HepG2 (cell line): Measurements from ENCODE around the gene IWS1. TPM values are rescaled to one million over a fixed set of nuclear protein-coding genes. Genes with fewer than 3 reads are reported as not detected.

ENCODE experiments used
- ATAC-seq: fragments of 200-7000 bp; cut with Tn5 transposase; 3 replicates; pipeline ENCODE4 v1.9.1; 2020; ENCODE audit warnings: mild to moderate bottlenecking, moderate library complexity
- BruUV-seq: library from RNA; stranded (reverse); fragments of 400-500 nt; replicated peaks from 2 replicates; lab custom pipeline; 2021; lab: Mats Ljungman, UMichigan
- CTCF ChIA-PET: fragments of 300-600 bp; formaldehyde crosslinking; extraction: SDS; loops from one replicate; lab custom pipeline; 2021; ENCODE audit warnings: low total read pairs, inconsistent platforms, low intra/inter-chr PET ratio; lab: Yijun Ruan, JAX
- POLR2A ChIA-PET: fragments of 350-600 bp; sonication (Branson Sonifier 250); formaldehyde crosslinking; loops from one replicate; lab custom pipeline; 2020; ENCODE audit warnings: antibody characterized with exemption, inconsistent platforms; lab: Yijun Ruan, JAX
- DNase-seq: peaks from one replicate; pipeline ENCODE4 v3.0.0-alpha.2; 2015; ENCODE audit warnings: low spot score
- FAIRE-seq: peaks from 3 replicates; lab custom pipeline; 2011; peaks lifted over from hg19 to GRCh38; lab: Jason Lieb, UNC
- H2AFZ ChIP-seq: one replicate; pipeline ENCODE4 v1.6.1; 2011; ENCODE audit warnings: low read length, inconsistent platforms
- H3K27ac ChIP-seq: fragments of 300-600 bp; 3 replicates; pipeline ENCODE4 v1.8.0; 2011; ENCODE audit warnings: mixed run types, mild to moderate bottlenecking, mixed read lengths, low read length, inconsistent platforms; ENCODE audit not compliant: insufficient read depth; ENCODE audit errors: extremely low read length
- H3K27me3 ChIP-seq, 2 experiments: fragments of 200-600 bp in 1 of 2; 2 replicates in 1 of 2; 3 replicates in 1 of 2; pipeline versions ENCODE4 v1.6.0 to v1.8.0; 2011; ENCODE audit warnings: low read length in 2 of 2, mild to moderate bottlenecking in 2 of 2, moderate library complexity in 2 of 2, inconsistent platforms in 1 of 2; ENCODE audit not compliant: insufficient read depth in 2 of 2, control insufficient read depth in 1 of 2
- H3K36me3 ChIP-seq, 2 experiments: fragments of 200-600 bp in 1 of 2; replicated peaks in 1 of 2; 2 replicates in 1 of 2; 3 replicates in 1 of 2; pipeline versions ENCODE4 v1.5.1 to v1.8.0; 2011; ENCODE audit warnings: low read length in 2 of 2, inconsistent platforms in 1 of 2; ENCODE audit not compliant: insufficient read depth in 2 of 2, control insufficient read depth in 1 of 2
- H3K4me1 ChIP-seq: 2 replicates; pipeline ENCODE4 v1.5.1; 2012; ENCODE audit warnings: low read length, inconsistent platforms; ENCODE audit not compliant: insufficient read depth
- H3K4me2 ChIP-seq: 2 replicates; pipeline ENCODE4 v1.6.0; 2011; ENCODE audit warnings: low read depth, low read length, inconsistent platforms
- H3K4me3 ChIP-seq, 3 experiments: fragments of 200-600 bp in 1 of 3; sonication (generic), shearing (Covaris generic) in 1 of 3; replicated peaks in 1 of 3; 2 replicates each; pipeline ENCODE4 v1.5.1; 2011 to 2016; ENCODE audit warnings: low read length in 3 of 3, inconsistent platforms in 2 of 3, low read depth in 2 of 3, mild to moderate bottlenecking in 2 of 3, control low read depth in 1 of 3, mixed read lengths in 1 of 3; ENCODE audit not compliant: insufficient read depth in 1 of 3
- H3K79me2 ChIP-seq: one replicate; pipeline ENCODE4 v1.6.1; 2011; ENCODE audit warnings: low read length, inconsistent platforms; ENCODE audit not compliant: insufficient read depth
- H3K9ac ChIP-seq: 2 replicates; pipeline ENCODE4 v1.6.0; 2011; ENCODE audit warnings: mild to moderate bottlenecking, low read depth, low read length, inconsistent platforms; ENCODE audit not compliant: insufficient read depth
- H3K9me3 ChIP-seq: 2 replicates; pipeline ENCODE4 v1.5.1; 2012; ENCODE audit warnings: mild to moderate bottlenecking, low read length
- H4K20me1 ChIP-seq: 2 replicates; pipeline ENCODE4 v1.6.0; 2011; ENCODE audit warnings: inconsistent platforms, mild to moderate bottlenecking, low read length, moderate library complexity; ENCODE audit not compliant: insufficient read depth
- HNF4G ChIP-seq, 2 experiments: sonication (generic) in 1 of 2; formaldehyde crosslinking in 1 of 2; IDR thresholded peaks; 2 replicates each; pipeline versions ENCODE4 v1.4.0 to v1.6.1; 2011 to 2020; ENCODE audit warnings: borderline replicate concordance in 2 of 2, low read depth in 2 of 2, mild to moderate bottlenecking in 2 of 2, low read length in 1 of 2, missing genetic modification reagents in 1 of 2, moderate library complexity in 1 of 2
- PHF20 ChIP-seq: sonication (generic); formaldehyde crosslinking; IDR thresholded peaks from 2 replicates; pipeline ENCODE4 v1.5.0; 2020; ENCODE audit warnings: mild to moderate bottlenecking, missing genetic modification reagents
- U2AF1 ChIP-seq: fragments of 200-400 bp; formaldehyde crosslinking; optimal IDR thresholded peaks from 2 replicates; pipeline ENCODE3; 2017; ENCODE audit warnings: mild to moderate bottlenecking, low read depth, low read length
- ZNF142 ChIP-seq: sonication (generic); formaldehyde crosslinking; IDR thresholded peaks from 2 replicates; pipeline ENCODE4 v1.4.0; 2020; ENCODE audit warnings: missing genetic modification reagents
- ZNF230 ChIP-seq: sonication (generic); formaldehyde crosslinking; IDR thresholded peaks from 2 replicates; pipeline ENCODE4 v1.4.0; 2020; ENCODE audit warnings: mild to moderate bottlenecking, missing genetic modification reagents
- ZNF264 ChIP-seq: sonication (generic); formaldehyde crosslinking; IDR thresholded peaks from 2 replicates; pipeline ENCODE4 v1.4.0; 2020; ENCODE audit warnings: missing genetic modification reagents
- ZNF503 ChIP-seq: sonication (generic); formaldehyde crosslinking; IDR thresholded peaks from 2 replicates; pipeline ENCODE4 v1.4.0; 2020; ENCODE audit warnings: missing genetic modification reagents
- ZNF557 ChIP-seq: sonication (generic); formaldehyde crosslinking; IDR thresholded peaks from 2 replicates; pipeline ENCODE4 v1.4.0; 2020; ENCODE audit warnings: missing genetic modification reagents
- ZNF609 ChIP-seq: sonication (generic); formaldehyde crosslinking; IDR thresholded peaks from 2 replicates; pipeline ENCODE4 v1.4.0; 2020; ENCODE audit warnings: mild to moderate bottlenecking, missing genetic modification reagents, borderline replicate concordance
- ZNF737 ChIP-seq: sonication (generic); formaldehyde crosslinking; IDR thresholded peaks from 2 replicates; pipeline ENCODE4 v1.5.0; 2020; ENCODE audit warnings: missing genetic modification reagents, mild to moderate bottlenecking, borderline replicate concordance
- WGBS: methylation state at CpG from one replicate; pipeline ENCODE4 v1.1.6; 2017; ENCODE audit warnings: low lambda C conversion rate; 5-methylcytosine and 5-hydroxymethylcytosine counted together
- in situ Hi-C: cut with HindIII; loops from 2 replicates; pipeline ENCODE4 v1.10.0; 2017; ENCODE audit warnings: low pct_unique_long_range_greater_than_20kb; ENCODE audit not compliant: extremely low pct_ligation_motif_present
- intact Hi-C: fragments of 100-400 bp; cut with micrococcal nuclease; formaldehyde crosslinking; loops from one replicate; pipeline ENCODE4 v1.10.0; 2022; ENCODE audit not compliant: unreplicated experiment
- polyA plus RNA-seq, 8 experiments: library from polyadenylated mRNA; depleted of rRNA in 3 of 8; stranded (reverse) in 7 of 8; unstranded in 1 of 8; fragments of >200 nt; fragmentation: Illumina TruSeq in 4 of 8; extraction: Trizol in 4 of 8; gene quantifications; 2 replicates each; pipeline versions ENCODE4 v1.2.1 to v1.2.3, GENCODE V29; 2011 to 2016; ENCODE audit warnings: low read depth in 4 of 8, missing spikeins in 1 of 8, mixed read lengths in 1 of 8; ENCODE audit not compliant: insufficient read depth in 1 of 8
- total RNA-seq, 5 experiments: library from RNA; depleted of rRNA; stranded (reverse); fragments of >200 nt; fragmentation: Illumina TruSeq; extraction: Trizol; gene quantifications; 2 replicates each; pipeline ENCODE4 v1.2.3, GENCODE V29; 2016; ENCODE audit warnings: low read depth in 1 of 5

Gene IWS1
- total and polyA plus RNA-seq, 2 of the 13 experiments (the other 11 are each of a cell fraction or from before 2014, with no cell fraction given), result 28.9 to 62.3 TPM

GRCh38 chr2:127449414-127449813 lies 76.9 kb downstream of the IWS1 start (continued):
- no peak for TF ChIP-seq ZNF737 (CRISPR knock-in tag)

DNA sequence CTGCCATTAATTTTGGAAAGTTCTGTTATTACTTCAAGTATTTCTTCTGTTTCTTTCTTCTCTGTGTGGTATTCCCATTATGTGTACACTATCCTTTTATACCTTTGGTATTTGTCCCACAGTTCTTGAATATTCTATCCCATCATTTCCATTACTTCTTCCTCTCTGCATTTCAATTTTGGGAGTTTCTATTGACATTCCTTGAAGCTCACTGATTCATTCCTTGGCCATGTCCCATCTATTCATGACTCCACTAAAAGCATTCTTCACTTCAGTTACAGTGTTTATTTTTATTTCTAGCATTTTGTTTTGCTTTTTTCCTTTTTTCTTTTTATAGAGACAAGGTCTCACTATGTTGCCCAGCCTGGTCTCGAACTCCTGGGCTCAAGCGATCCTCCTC lies 77.8 kb downstream of the IWS1 start:
- Histone ChIP-seq H3K36me3 (no peaks in the 10 kb centered on the region), H2AFZ (no peak overlapping the region), H4K20me1 (no peaks in the 10 kb centered on the region), H3K9ac (no peak overlapping the region), H3K27me3 (no peaks in the 10 kb centered on the region), H3K27ac (no peak overlapping the region), H3K4me1 (peaks cover 34% of the 10 kb centered on the region), H3K4me2 (no peak overlapping the region), H3K4me3 (no peak overlapping the region), H3K79me2 (no peaks in the 10 kb centered on the region), H3K9me3 (peaks cover 8% of the 10 kb centered on the region)
- intact Hi-C loops, result no loop called here
- ATAC-seq, result no peak
- BruUV-seq, result no TSS peak
- DNase-seq, result no peak
- in situ Hi-C loops, result no loop called here
- FAIRE-seq, result no peak
- POLR2A ChIA-PET, result no interaction called here
- WGBS, result 93% methylated on average over 2 of the region's 2 CpGs
- CTCF ChIA-PET, result no interaction called here
- TF ChIP-seq PHF20 (no peak), ZNF557 (CRISPR knock-in tag) (no peak), ZNF264 (CRISPR knock-in tag) (no peak), ZNF230 (no peak), U2AF1 (no peak), HNF4G (IDR thresholded peaks at IDR 0.05; ENCODE audit: borderline replicate concordance, low read depth, low read length) (no peak), HNF4G (CRISPR knock-in tag; IDR thresholded peaks at IDR 0.05; ENCODE audit: borderline replicate concordance, low read depth) (no peak), ZNF503 (CRISPR knock-in tag) (no peak), ZNF142 (CRISPR knock-in tag) (no peak), ZNF609 (no peak)
